ENCODE measurements around the gene AMN1. TPM values are rescaled to one million over a fixed set of nuclear protein-coding genes. Genes with fewer than 3 reads are reported as not detected.
A peak's percentile ranks its signal among the peaks of the same experiment; 100 is the strongest.
"Not testable (repeated sequence)": the region's sequence is repeated elsewhere in the genome, so short reads cannot be mapped to it uniquely, and the experiment has no call there.

AMN1 gene
- total RNA-seq, 4 donors from 2014 or later: 5.7 to 10.5 (median 8.7) TPM; not detected in 1

GRCh38 chr12:31732926-31733548, 4.2 kb upstream of the AMN1 start:
- Histone ChIP-seq H3K27ac (peak overlapping the region; percentile 15 to 65 (median 56)), H3K27me3 (no peaks in the 10 kb centered on the region), H3K9me3 (no peaks in the 10 kb centered on the region), H3K36me3 (no peaks in the 10 kb centered on the region), H3K4me1 (peaks cover 2 to 21% (median 14%) of the 10 kb centered on the region in 4 donors), H3K4me3 (no peak overlapping the region)
- TF ChIP-seq EP300 (IDR thresholded peaks at IDR 0.05; ENCODE audit: low read depth) (no peak), POLR2A (IDR thresholded peaks at IDR 0.05) (no peak), POLR2AphosphoS5 (IDR thresholded peaks at IDR 0.05) (peak in 1 of 3 donors; percentile 69), CTCF (IDR thresholded peaks at IDR 0.05) (no peak)
- 71 to 75% methylated on average over 3 to 5 of the region's 5 CpGs for WGBS, 2 donors (ENCODE audit: low coverage in 1 of 2)
- no peak for DNase-seq
- in situ Hi-C loops (cut with MboI; ENCODE audit: low pct_ligation_motif_present in 1 of 4, low pct_unique_long_range_greater_than_20kb in 1 of 4, low sequenced_read_pairs in 3 of 4) (no loop called here), intact Hi-C loops (cut with DNase I; ENCODE audit: low total_unique reads) (loop anchor here (10.0 kb wide), 1 partner anchor 222 kb away; the partner anchor contains the start of gene RESF1)

GRCh38 chr12:31731203-31731602, 2.4 kb upstream of the AMN1 start:
- H3K36me3 ChIP-seq; in situ Hi-C loops (cut with MboI; ENCODE audit: low pct_ligation_motif_present in 1 of 4, low pct_unique_long_range_greater_than_20kb in 1 of 4, low sequenced_read_pairs in 3 of 4); H3K4me3 ChIP-seq; H3K27me3 ChIP-seq; DNase-seq; H3K9me3 ChIP-seq: not testable (repeated sequence)
- 88 to 97% methylated on average over 3 to 5 of the region's 5 CpGs for WGBS, 2 donors (ENCODE audit: low coverage in 1 of 2)
- intact Hi-C loops (cut with DNase I; ENCODE audit: low total_unique reads): loop anchor here (10.0 kb wide), 1 partner anchor 224 kb away; the partner anchor contains the start of gene RESF1
- H3K27ac ChIP-seq: peak overlapping the region; percentile 8 to 65 (median 56)
- peaks cover 9 to 33% (median 14%) of the 10 kb centered on the region in 4 donors for H3K4me1 ChIP-seq

GRCh38 chr12:31729705-31730104, 884 bp upstream of the AMN1 start:
- Histone ChIP-seq H3K27ac (peak overlapping the region; percentile 96 to 98 (median 97)), H3K4me1 (peaks cover 9 to 33% (median 14%) of the 10 kb centered on the region in 4 donors), H3K36me3 (no peaks in the 10 kb centered on the region), H3K9me3 (no peaks in the 10 kb centered on the region), H3K27me3 (no peaks in the 10 kb centered on the region), H3K4me3 (peak overlapping the region; percentile 38 to 76 (median 64))
- in situ Hi-C loops (cut with MboI; ENCODE audit: low pct_ligation_motif_present in 1 of 4, low pct_unique_long_range_greater_than_20kb in 1 of 4, low sequenced_read_pairs in 3 of 4) (no loop called here), intact Hi-C loops (cut with DNase I; ENCODE audit: low total_unique reads) (loop anchor here (10.0 kb wide), 2 partner anchors 75 to 225 kb away; partner anchors contain the start of genes ETFBKMT and RESF1)
- 90% methylated on average over 4 of the region's 4 CpGs; no CpG with 5 or more reads in 1 of the 2 donors for WGBS, 2 donors (ENCODE audit: low coverage in 1 of 2)
- DNase-seq: no peak
- TF ChIP-seq EP300 (IDR thresholded peaks at IDR 0.05; ENCODE audit: low read depth): no peak
- TF ChIP-seq CTCF (IDR thresholded peaks at IDR 0.05): no peak
- TF ChIP-seq POLR2AphosphoS5 (IDR thresholded peaks at IDR 0.05): no peak
- TF ChIP-seq POLR2A (IDR thresholded peaks at IDR 0.05): no peak

GRCh38 chr12:31728289-31728916, 418 bp downstream of the AMN1 start:
- Histone ChIP-seq H3K9me3 (no peaks in the 10 kb centered on the region), H3K4me1 (peaks cover 9 to 33% (median 12%) of the 10 kb centered on the region in 4 donors), H3K4me3 (peak overlapping the region; percentile 57 to 79 (median 70)), H3K27me3 (no peaks in the 10 kb centered on the region), H3K36me3 (no peaks in the 10 kb centered on the region), H3K27ac (peak overlapping the region; percentile 96 to 98 (median 97))
- TF ChIP-seq EP300 (IDR thresholded peaks at IDR 0.05; ENCODE audit: low read depth) (no peak), POLR2AphosphoS5 (IDR thresholded peaks at IDR 0.05) (no peak), CTCF (IDR thresholded peaks at IDR 0.05) (no peak), POLR2A (IDR thresholded peaks at IDR 0.05) (no peak)
- WGBS, 2 donors (ENCODE audit: low coverage in 1 of 2): 0% methylated on average over 22 of the region's 22 CpGs; no CpG with 5 or more reads in 1 of the 2 donors
- peak; percentile 62 for DNase-seq
- in situ Hi-C loops (cut with MboI; ENCODE audit: low pct_ligation_motif_present in 1 of 4, low pct_unique_long_range_greater_than_20kb in 1 of 4, low sequenced_read_pairs in 3 of 4): no loop called here
- intact Hi-C loops (cut with DNase I; ENCODE audit: low total_unique reads): loop anchor here (10.0 kb wide), 1 partner anchor 74 kb away; the partner anchor contains the start of gene ETFBKMT

Measured in transverse colon (tissue), 4 donors.